Kidney (tissue), 14 donors: ENCODE measurements around the gene MEA1. TPM values are rescaled to one million over a fixed set of nuclear protein-coding genes. Genes with fewer than 3 reads are reported as not detected.

Source experiments
- DNase-seq, 5 donors: peaks; one replicate each; pipeline ENCODE4 v3.0.0-alpha.2; 2013 to 2020
- FAIRE-seq: peaks from 2 replicates; lab custom pipeline; 2012; peaks lifted over from hg19 to GRCh38; lab: Jason Lieb, UNC
- H3K27ac ChIP-seq, 2 donors: one replicate each; pipeline ENCODE4 v1.7.0; 2013; ENCODE audit warnings: low read depth in 2 of 2, low read length in 2 of 2, inconsistent platforms in 1 of 2
- H3K27me3 ChIP-seq: one replicate; pipeline ENCODE4 v1.7.1; 2013; ENCODE audit warnings: low read length, inconsistent platforms; ENCODE audit not compliant: control insufficient read depth, insufficient read depth
- H3K36me3 ChIP-seq, 3 donors: one replicate each; pipeline versions ENCODE4 v1.7.0 to v1.7.1; 2013; ENCODE audit warnings: low read length in 3 of 3, control low read depth in 1 of 3, inconsistent platforms in 1 of 3; ENCODE audit not compliant: insufficient read depth in 3 of 3, control insufficient read depth in 2 of 3
- H3K4me1 ChIP-seq, 3 donors: one replicate each; pipeline versions ENCODE4 v1.7.0 to v1.7.1; 2013; ENCODE audit warnings: low read length in 3 of 3, inconsistent platforms in 1 of 3, low read depth in 1 of 3; ENCODE audit not compliant: control insufficient read depth in 2 of 3, insufficient read depth in 2 of 3
- H3K4me3 ChIP-seq, 3 donors: one replicate each; pipeline versions ENCODE4 v1.7.0 to v1.8.1; 2013; ENCODE audit warnings: low read length in 3 of 3, control low read depth in 1 of 3, inconsistent platforms in 1 of 3
- H3K9ac ChIP-seq, 3 donors: one replicate each; pipeline versions ENCODE4 v1.7.0 to v1.7.1; 2013; ENCODE audit warnings: low read length in 3 of 3, control low read depth in 1 of 3, inconsistent platforms in 1 of 3
- H3K9me3 ChIP-seq, 3 donors: one replicate each; pipeline versions ENCODE4 v1.7.0 to v1.7.1; 2013; ENCODE audit warnings: low read length in 3 of 3, control low read depth in 1 of 3, inconsistent platforms in 1 of 3; ENCODE audit not compliant: control insufficient read depth in 2 of 3, insufficient read depth in 1 of 3
- CTCF ChIP-seq: IDR thresholded peaks from 3 replicates; pipeline ENCODE4 v1.5.1; 2012; ENCODE audit warnings: mild to moderate bottlenecking, moderate library complexity, borderline replicate concordance; ENCODE audit not compliant: insufficient read depth; ENCODE audit errors: extremely low read depth
- intact Hi-C: fragments of 100-400 bp; cut with DNase I; formaldehyde crosslinking; loops from one replicate; pipeline ENCODE4 v1.11.1; 2022
- polyA plus RNA-seq: library from polyadenylated mRNA; stranded (reverse); fragments of 350-450 nt; fragmentation: Illumina TruSeq; extraction: RNeasy Lipid Tissue Mini Kit (QIAGEN cat#74804); gene quantifications from one replicate; pipeline ENCODE4 v1.2.3, GENCODE V29; 2014; ENCODE audit warnings: low read depth, low replicate concordance; ENCODE audit not compliant: insufficient read depth
- total RNA-seq: library from RNA; stranded (reverse); fragmentation: NEBNext Ultra II Directional; extraction: Animal tissue kit (Norgen Biotek cat#: 25700); gene quantifications from one replicate; pipeline ENCODE4 v1.2.1, GENCODE V29; 2021
- donor health status: control.
- donor health status: control.
- donor health status: control.
- donor health status: control.
- donor health status: control.
- donor health status: DM: yes; HTN: yes; CAD: no.
- donor health status: Normal renal cell carcinoma (clear cell type).

MEA1 gene
- total and polyA plus RNA-seq, 2 donors from 2014 or later = 53.2 to 149 TPM

- no peaks in the 10 kb centered on the region for H3K27me3 ChIP-seq
- H3K36me3 ChIP-seq = peaks cover 9 to 27% (median 19%) of the 10 kb centered on the region in 3 donors
- H3K9ac ChIP-seq = peak overlapping the region in 1 of 3 donors; percentile 68
- DNase-seq = peak in 4 of 5 donors; percentile 29 to 82 (median 50)
- TF ChIP-seq CTCF = no peak
- peaks cover 0 to 15% (median 14%) of the 10 kb centered on the region in 3 donors for H3K4me1 ChIP-seq
- FAIRE-seq = no peak
- H3K27ac ChIP-seq = peak overlapping the region; percentile 73 to 79
- peak overlapping the region; percentile 59 to 97 (median 66) for H3K4me3 ChIP-seq
- H3K9me3 ChIP-seq = no peaks in the 10 kb centered on the region
- intact Hi-C loops = no loop called here
Measured at GRCh38 chr6:43020847-43021246, 7.1 kb upstream of the MEA1 start.

GRCh38 chr6:43020052-43020705 is 6.4 kb upstream of the MEA1 start:
- H3K27me3 ChIP-seq = no peaks in the 10 kb centered on the region
- H3K4me3 ChIP-seq = peak overlapping the region in 1 of 3 donors; percentile 97
- DNase-seq (no peak), FAIRE-seq (no peak)
- no peak for TF ChIP-seq CTCF
- peaks cover 0 to 17% (median 16%) of the 10 kb centered on the region in 3 donors for H3K4me1 ChIP-seq
- no peak overlapping the region for H3K27ac ChIP-seq
- H3K36me3 ChIP-seq = peaks cover 9 to 23% (median 17%) of the 10 kb centered on the region in 3 donors
- no peaks in the 10 kb centered on the region for H3K9me3 ChIP-seq
- intact Hi-C loops = no loop called here
- no peak overlapping the region for H3K9ac ChIP-seq

- no peaks in the 10 kb centered on the region for H3K27me3 ChIP-seq
- H3K4me1 ChIP-seq = peaks cover 0 to 21% (median 20%) of the 10 kb centered on the region in 3 donors
- no peak overlapping the region for H3K9ac ChIP-seq
- TF ChIP-seq CTCF = no peak
- H3K9me3 ChIP-seq = no peaks in the 10 kb centered on the region
- H3K36me3 ChIP-seq = peaks cover 5 to 15% (median 14%) of the 10 kb centered on the region in 3 donors
- H3K4me3 ChIP-seq = no peak overlapping the region
- FAIRE-seq (no peak), DNase-seq (no peak)
- intact Hi-C loops = no loop called here
- no peak overlapping the region for H3K27ac ChIP-seq
Measured at GRCh38 chr6:43019152-43019551, 5.4 kb upstream of the MEA1 start.
